Endodermal cell (in vitro differentiated cells): ENCODE measurements around the gene TBCD. TPM values are rescaled to one million over a fixed set of nuclear protein-coding genes. Genes with fewer than 3 reads are reported as not detected.

Source experiments
- DNase-seq: peaks from one replicate; pipeline ENCODE4 v3.0.0-alpha.2; 2017
- H3K27ac ChIP-seq: 2 replicates; pipeline ENCODE4 v1.5.1; 2013; ENCODE audit warnings: mild to moderate bottlenecking, low read depth, low read length, moderate library complexity
- H3K27me3 ChIP-seq: 2 replicates; pipeline ENCODE4 v1.6.1; 2013; ENCODE audit warnings: mild to moderate bottlenecking, low read length, moderate library complexity; ENCODE audit not compliant: insufficient read depth, control insufficient read depth, poor library complexity, severe bottlenecking
- H3K36me3 ChIP-seq: 2 replicates; pipeline ENCODE4 v1.7.0; 2013; ENCODE audit warnings: mild to moderate bottlenecking, low read length, moderate library complexity; ENCODE audit not compliant: control insufficient read depth, insufficient read depth
- H3K4me1 ChIP-seq: one replicate; pipeline ENCODE4 v1.7.0; 2013; ENCODE audit warnings: low read length; ENCODE audit not compliant: control insufficient read depth, insufficient read depth
- H3K4me3 ChIP-seq: 2 replicates; pipeline ENCODE4 v1.5.1; 2013; ENCODE audit warnings: mild to moderate bottlenecking, low read length, moderate library complexity
- H3K9ac ChIP-seq: 2 replicates; pipeline ENCODE4 v1.6.1; 2013; ENCODE audit warnings: mild to moderate bottlenecking, low read length, moderate library complexity; ENCODE audit not compliant: poor library complexity, severe bottlenecking; ENCODE audit errors: extremely low read depth
- H3K9me3 ChIP-seq: 2 replicates; pipeline ENCODE4 v1.6.1; 2013; ENCODE audit warnings: mild to moderate bottlenecking, low read length, moderate library complexity; ENCODE audit not compliant: control insufficient read depth
- H3K27ac Mint-ChIP-seq: 2 replicates; pipeline ENCODE4 v1.8.0; 2020; ENCODE audit warnings: mixed read lengths
- H3K27me3 Mint-ChIP-seq: 2 replicates; pipeline ENCODE4 v1.8.0; 2021; ENCODE audit warnings: mild to moderate bottlenecking, mixed read lengths; ENCODE audit not compliant: insufficient read depth
- H3K36me3 Mint-ChIP-seq: 2 replicates; pipeline ENCODE4 v1.8.0; 2020; ENCODE audit warnings: low read depth, mixed read lengths
- H3K4me1 Mint-ChIP-seq: 2 replicates; pipeline ENCODE4 v1.8.0; 2020; ENCODE audit warnings: mixed read lengths
- H3K4me3 Mint-ChIP-seq: 2 replicates; pipeline ENCODE4 v1.8.0; 2020; ENCODE audit warnings: mild to moderate bottlenecking, moderate library complexity, mixed read lengths
- H3K9me3 Mint-ChIP-seq: 2 replicates; pipeline ENCODE4 v1.8.0; 2020; ENCODE audit warnings: mild to moderate bottlenecking, mixed read lengths
- CTCF ChIP-seq: fragments of 200-600 bp; sonication (generic); conservative IDR thresholded peaks from 2 replicates; pipeline ENCODE4 v1.5.0; 2021; ENCODE audit warnings: antibody characterized with exemption, mild to moderate bottlenecking
- WGBS, 2 experiments: methylation state at CpG; one replicate each; pipeline versions ENCODE4 v1.1.5 to v1.1.7; 2013; ENCODE audit warnings: missing lambda C conversion rate in 2 of 2, mixed read lengths in 1 of 2; ENCODE audit not compliant: insufficient coverage in 1 of 2, insufficient read length in 1 of 2; 5-methylcytosine and 5-hydroxymethylcytosine counted together
- total RNA-seq, 2 donors: library from RNA; stranded (reverse); fragmentation: NEBNext Ultra II Directional in 1 of 2; extraction: Animal tissue kit (Norgen Biotek cat#: 25700) in 1 of 2; gene quantifications; 2 replicates in 1 of 2; 3 replicates in 1 of 2; pipeline ENCODE4 v1.2.1, GENCODE V29; 2021

The TBCD gene
- total RNA-seq, 2 donors from 2014 or later = 107 TPM

- Mint-ChIP-seq H3K27ac (peak overlapping the region; percentile 84), H3K4me1 (peaks cover 34% of the 10 kb centered on the region), H3K9me3 (no peaks in the 10 kb centered on the region), H3K4me3 (peak overlapping the region; percentile 79), H3K27me3 (peaks cover 10% of the 10 kb centered on the region), H3K36me3 (peaks cover 17% of the 10 kb centered on the region)
- no peak for TF ChIP-seq CTCF
- peaks cover 10% of the 10 kb centered on the region for H3K36me3 ChIP-seq
- H3K4me1 ChIP-seq = peaks cover 5% of the 10 kb centered on the region
- no peaks in the 10 kb centered on the region for H3K9me3 ChIP-seq
- H3K9ac ChIP-seq = peak overlapping the region; percentile 49
- WGBS, 2 experiments = 59% methylated on average over 16 to 19 of the region's 19 CpGs
- H3K27ac ChIP-seq = peak overlapping the region; percentile 44
- no peaks in the 10 kb centered on the region for H3K27me3 ChIP-seq
- peak overlapping the region; percentile 91 for H3K4me3 ChIP-seq
- peak; percentile 86 for DNase-seq
Observed at GRCh38 chr17:82754297-82755208, 2.7 kb downstream of the TBCD start.

- WGBS, 2 experiments = 87 to 93% methylated on average over 5 to 7 of the region's 7 CpGs
- Mint-ChIP-seq H3K27ac (no peak overlapping the region), H3K9me3 (no peaks in the 10 kb centered on the region), H3K4me3 (no peak overlapping the region), H3K4me1 (peaks cover 34% of the 10 kb centered on the region), H3K27me3 (no peaks in the 10 kb centered on the region), H3K36me3 (peaks cover 25% of the 10 kb centered on the region)
- no peak for DNase-seq
- no peaks in the 10 kb centered on the region for H3K27me3 ChIP-seq
- H3K4me3 ChIP-seq = no peak overlapping the region
- H3K27ac ChIP-seq = no peak overlapping the region
- TF ChIP-seq CTCF = no peak
- peaks cover 22% of the 10 kb centered on the region for H3K36me3 ChIP-seq
- H3K9me3 ChIP-seq = no peaks in the 10 kb centered on the region
- no peak overlapping the region for H3K9ac ChIP-seq
- peaks cover 5% of the 10 kb centered on the region for H3K4me1 ChIP-seq
Observed at GRCh38 chr17:82756166-82756565, 4.3 kb downstream of the TBCD start.

- H3K36me3 Mint-ChIP-seq = peaks cover 53% of the 10 kb centered on the region
Observed at GRCh38 chr17:82765371-82765770, 13.5 kb downstream of the TBCD start.

More at GRCh38 chr17:82765371-82765770, 13.5 kb downstream of the TBCD start:
- Histone ChIP-seq H3K27me3 (no peaks in the 10 kb centered on the region), H3K9me3 (peaks cover 7% of the 10 kb centered on the region), H3K36me3 (peaks cover 65% of the 10 kb centered on the region), H3K27ac (peak overlapping the region; percentile 58), H3K9ac (no peak overlapping the region), H3K4me1 (no peaks in the 10 kb centered on the region), H3K4me3 (no peak overlapping the region)
- Mint-ChIP-seq H3K4me1 (no peaks in the 10 kb centered on the region), H3K27ac (no peak overlapping the region), H3K4me3 (no peak overlapping the region), H3K9me3 (no peaks in the 10 kb centered on the region), H3K27me3 (no peaks in the 10 kb centered on the region)
- TF ChIP-seq CTCF = no peak
- 87 to 94% methylated on average over 7 to 13 of the region's 13 CpGs for WGBS, 2 experiments
- peak; percentile 46 for DNase-seq
